Heart left ventricle (tissue), 13 donors: ENCODE data around the gene ABCC8.

Experiments used
- CTCF ChIP-seq, 12 donors: fragments of 200-600 bp; sonication (generic) in 4 of 12; IDR thresholded peaks; one replicate each; pipeline versions ENCODE4 v1.5.0 to v1.8.0; 2018 to 2022; ENCODE audit warnings: antibody characterized with exemption in 12 of 12, mild to moderate bottlenecking in 5 of 12
- POLR2A ChIP-seq, 2 donors: fragments of 450-650 bp; IDR thresholded peaks; one replicate each; pipeline ENCODE4 v1.6.1; 2017; ENCODE audit warnings: antibody characterized with exemption in 2 of 2, mild to moderate bottlenecking in 2 of 2, moderate library complexity in 2 of 2
- donor health status: ischemic (EF 13 %, LVEDD 7.1; RV severe dilation, severe dysfunction).
- donor health status: DM: no; HTN: yes; CAD: no.
- donor health status: DM: no; HTN: no; CAD: no.
- donor health status: ischemic (EF 25% LVEDD 6.9; RV normal size, moderate dysfunction).
- donor health status: ischemic (EF 25% LVEDD 5.7; RV mildly dilated, moderate dysfunction).
- donor health status: ischemic (EF 35%, LVEDD 5.7; RV mildly dilated, moderate dysfunction).
- donor health status: nonischemic (EF 11% LVEDD 7.7; RV severe dilation, severe dysfunction).
- donor health status: DM: yes; HTN: yes; CAD: no.
- donor health status: PGD.
- donor health status: ischemic (EF 29% LVEDD 5.4; RV normal size, mild dysfunction).
- donor health status: nonischemic (EF 23%, LVEDD 6.1; RV moderate dilation, normal function).

DNA sequence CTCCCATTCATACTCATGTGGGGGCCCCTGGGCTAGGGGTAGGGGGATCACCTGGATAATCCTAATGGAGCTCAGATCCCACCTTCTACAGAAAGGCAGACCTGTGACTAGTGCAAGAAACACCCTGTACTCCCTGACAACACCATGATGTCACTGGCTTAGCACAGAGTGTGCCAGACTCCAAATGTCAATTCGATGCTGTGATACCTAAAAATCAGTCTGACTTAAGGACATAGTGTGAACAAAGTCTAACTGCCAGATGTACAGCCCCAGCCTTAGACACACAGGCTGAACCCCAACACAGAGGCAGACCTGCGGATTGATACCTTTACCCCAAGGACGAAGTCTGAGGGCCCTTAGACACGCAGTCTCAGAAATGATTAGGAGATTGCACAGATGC, 8.5 kb downstream of the ABCC8 start:
- no peak for TF ChIP-seq CTCF (IDR thresholded peaks at IDR 0.05)
- TF ChIP-seq POLR2A (IDR thresholded peaks at IDR 0.05) = no peak
